Amygdala (tissue), 56 donors: ENCODE measurements around the gene BCL11A.
A peak's percentile ranks its signal among the peaks of the same experiment; 100 is the strongest.

Source experiments
- DNase-seq, 56 donors: peaks; one replicate each; lab custom pipeline; 2025; lab: John Stamatoyannopoulos, UW

Gene BCL11A

DNA sequence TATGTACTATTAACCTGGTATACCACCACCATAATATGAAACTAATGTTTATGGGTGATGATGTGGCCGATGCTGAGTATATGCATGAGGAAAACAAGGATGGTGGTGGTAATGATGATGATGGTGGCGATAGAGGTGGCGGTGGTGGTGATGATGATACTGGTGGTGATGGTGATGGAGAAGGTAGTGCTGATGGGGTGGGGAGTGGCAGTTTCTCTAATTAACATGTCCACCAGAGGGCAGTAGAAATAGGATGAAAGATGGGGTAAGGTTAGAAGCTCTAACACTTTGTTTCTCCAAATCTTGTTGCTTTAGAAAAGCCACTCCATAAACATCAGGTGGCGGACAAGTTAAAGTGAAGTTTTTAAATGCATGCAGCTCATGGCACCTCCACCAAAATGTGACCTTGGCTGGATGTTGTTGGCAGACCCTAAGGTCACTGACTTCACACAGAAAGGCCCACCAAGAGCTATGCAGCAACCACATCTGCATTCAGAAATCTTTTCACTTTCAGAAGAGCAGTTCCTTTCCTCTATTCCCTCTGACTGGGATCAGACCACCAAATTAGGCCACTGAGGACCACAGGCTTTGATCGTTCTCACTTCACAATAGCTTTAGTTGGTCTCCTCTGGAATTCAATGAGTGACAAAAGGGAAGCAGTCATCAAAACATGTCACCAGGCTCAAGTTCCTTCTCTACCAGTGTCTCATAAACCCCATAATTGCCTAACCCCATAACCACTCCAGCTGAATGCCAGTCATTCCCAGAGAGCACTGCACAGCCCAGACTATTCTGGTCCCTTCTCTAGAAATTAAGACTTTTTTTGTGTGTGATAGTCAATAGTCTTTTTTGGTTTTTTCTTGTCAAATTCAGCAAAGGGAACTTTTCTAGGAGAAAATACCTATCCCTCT, 7.5 kb upstream of the BCL11A start:
- DNase-seq = no peak

DNA sequence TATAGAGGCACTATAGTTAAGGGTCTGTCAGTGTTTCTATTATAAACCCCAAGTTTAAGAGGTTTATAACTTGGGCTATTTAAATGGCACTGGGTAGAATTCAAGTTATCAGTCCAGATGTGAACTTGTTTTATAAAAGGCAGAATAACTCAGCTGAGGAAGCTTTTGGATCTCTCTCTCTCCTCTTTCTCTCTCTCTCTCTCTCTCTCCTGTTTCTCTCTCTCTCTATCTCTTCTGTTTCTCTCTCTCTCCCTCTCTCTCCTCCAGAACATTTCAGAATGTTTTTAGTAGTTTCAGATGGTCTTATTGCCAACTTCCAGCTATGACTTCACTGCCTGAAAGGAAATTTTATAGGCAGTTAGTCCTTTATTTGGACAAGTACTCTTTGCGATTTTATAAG, 6.4 kb upstream of the BCL11A start:
- DNase-seq = no peak

DNA sequence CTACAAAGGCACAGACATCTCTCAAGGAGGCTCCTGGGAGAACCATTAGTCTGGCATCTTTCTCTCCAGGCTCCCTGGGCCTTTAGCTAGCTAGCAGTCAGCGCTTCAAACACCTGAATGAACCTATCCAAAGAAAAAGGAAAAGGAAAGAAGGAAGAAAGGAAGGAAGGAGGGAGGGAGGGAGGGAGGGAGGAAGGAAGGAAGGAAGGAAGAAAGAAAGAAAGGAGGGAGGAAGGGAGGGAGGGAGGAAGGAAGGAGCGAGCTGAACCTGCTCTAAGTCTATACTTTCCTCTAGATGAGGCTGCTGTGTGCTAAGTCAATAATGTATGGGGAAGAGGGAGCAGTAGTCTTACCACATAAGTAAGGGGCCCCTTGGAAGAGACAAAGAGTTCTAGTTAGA, 5.1 kb upstream of the BCL11A start:
- DNase-seq = no peak

DNA sequence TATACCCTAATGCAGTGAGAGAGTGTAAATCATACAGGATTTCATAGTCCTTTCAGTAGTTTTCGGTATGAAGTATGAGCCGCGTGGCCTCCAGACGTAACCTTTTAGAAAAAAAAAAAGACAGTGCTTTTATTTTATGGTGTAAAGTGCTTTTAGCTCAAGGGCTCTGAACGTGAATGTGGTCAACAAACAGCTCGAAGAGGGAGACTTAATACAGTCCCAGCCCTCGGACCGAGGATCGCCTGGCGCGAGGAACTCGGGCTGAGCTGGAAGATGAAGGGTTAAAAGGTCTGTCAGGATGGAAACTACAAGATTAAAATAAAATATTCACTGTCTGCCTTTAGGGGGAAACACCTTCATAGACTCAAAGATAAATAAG, 4.0 kb upstream of the BCL11A start:
- DNase-seq = no peak

DNA sequence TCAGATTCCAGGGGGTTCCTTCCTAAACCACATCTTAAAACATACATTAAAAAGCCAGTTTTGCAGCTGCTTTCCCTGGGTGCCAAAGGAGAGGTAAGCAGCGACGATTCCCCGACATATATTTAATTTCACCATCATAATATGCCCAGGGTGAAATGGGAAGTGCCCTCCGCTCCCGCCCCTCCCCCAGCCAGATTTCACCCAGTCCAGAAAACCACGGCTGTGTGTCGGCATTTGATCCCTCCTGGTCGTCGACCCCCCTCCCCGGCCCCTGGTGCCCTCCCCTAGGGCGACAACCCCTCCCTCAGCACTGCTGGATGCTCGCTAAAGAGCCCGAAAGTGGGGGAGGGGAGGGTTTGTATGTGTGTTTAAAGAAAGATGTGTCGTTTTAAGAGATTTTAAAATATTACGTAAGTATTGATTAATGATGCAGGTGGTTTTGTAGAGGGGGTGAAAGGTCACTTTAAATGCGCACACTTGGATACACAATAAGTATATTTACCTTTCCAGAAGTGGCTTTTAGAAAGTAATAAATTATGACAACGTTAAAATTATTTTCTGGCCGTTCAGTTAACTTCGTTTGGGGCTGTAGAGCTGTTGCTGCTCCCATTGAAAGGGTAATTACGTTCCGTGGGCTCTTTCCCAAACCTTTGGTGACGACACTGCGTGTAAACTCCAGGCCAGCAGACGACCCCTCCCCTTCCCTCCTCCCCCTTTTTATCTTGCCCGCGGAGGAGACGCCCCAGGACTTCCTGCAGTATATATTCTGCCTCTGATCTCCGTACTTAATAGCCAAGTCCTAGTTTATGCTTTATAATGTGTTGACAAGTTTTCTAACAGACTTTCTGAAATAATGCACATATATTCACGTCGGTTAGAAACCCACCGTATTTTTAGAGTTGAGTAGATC, 3.4 kb upstream of the BCL11A start:
- no peak for DNase-seq

DNA sequence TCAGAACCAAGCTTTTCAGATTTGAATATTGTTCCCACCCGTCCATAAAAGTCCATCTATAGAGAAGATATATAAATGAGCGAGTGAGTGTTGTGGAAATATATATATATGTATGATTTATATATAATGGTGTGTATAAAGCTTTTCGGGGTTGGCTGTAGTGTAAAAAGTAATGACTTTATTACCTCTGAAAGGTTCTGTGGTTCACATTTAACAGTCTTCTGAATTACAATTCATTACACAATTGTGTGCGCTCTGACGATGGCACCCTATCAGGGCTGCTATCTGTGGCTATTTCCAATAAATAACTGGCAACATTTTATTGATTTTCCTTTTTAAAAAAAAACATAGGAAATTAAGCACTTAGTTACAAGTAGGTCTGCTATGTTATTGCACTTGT, 2.7 kb upstream of the BCL11A start:
- no peak for DNase-seq

DNA sequence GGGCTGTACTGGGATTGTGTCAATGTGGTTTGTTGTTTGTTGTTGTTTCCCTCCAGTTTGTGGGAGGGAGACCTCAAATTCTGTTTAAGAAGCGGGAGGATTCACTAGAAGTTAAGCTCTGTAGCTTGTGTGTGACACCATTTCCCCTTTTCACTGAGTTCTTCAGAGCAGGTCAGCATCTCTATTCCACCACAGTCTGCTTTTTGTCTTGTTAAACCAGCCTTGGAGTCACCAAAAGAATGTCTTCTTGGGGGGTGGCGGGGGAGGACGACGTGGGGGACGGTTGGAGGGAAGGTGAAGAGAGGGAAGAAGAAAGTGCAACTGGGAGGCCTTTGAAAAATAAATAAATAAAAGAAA, 2.3 kb upstream of the BCL11A start:
- no peak for DNase-seq

DNA sequence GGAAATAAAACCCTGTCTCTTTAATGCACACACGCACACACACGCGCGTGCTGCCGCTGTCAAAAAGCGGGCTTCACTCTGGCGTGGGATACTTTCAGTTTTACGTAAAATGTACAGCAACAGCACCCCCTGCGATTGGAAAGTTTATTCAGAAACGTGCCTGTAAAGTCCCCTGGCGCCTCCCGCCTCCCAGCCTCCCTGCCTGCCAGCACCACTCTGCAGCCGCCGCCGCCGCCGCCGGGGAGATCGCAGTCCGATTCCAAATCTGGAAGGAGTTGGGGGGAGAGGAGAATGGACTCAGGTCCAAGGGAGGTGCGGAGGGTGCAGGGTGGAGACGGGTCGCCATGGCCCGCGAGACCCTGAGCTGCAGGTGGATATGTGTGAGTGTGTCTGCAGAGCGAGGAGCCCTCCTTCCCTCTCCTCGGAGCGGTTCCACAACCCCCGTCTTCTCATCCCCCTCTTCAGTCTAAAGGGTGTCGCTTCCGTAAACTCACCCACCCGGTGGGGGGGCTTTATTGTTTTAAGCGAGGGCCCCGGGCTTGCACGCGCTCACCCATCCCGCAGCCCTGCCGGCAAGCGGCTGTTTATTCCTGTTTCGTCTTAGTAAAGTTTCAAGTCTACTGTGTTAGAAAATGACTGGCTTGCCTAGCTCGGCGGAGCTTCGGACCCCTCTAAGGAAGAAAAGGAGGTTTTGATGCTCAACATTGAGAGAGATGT, 1.8 kb upstream of the BCL11A start:
- peak in 13 of 56 donors; percentile 31 to 69 (median 38) for DNase-seq

DNA sequence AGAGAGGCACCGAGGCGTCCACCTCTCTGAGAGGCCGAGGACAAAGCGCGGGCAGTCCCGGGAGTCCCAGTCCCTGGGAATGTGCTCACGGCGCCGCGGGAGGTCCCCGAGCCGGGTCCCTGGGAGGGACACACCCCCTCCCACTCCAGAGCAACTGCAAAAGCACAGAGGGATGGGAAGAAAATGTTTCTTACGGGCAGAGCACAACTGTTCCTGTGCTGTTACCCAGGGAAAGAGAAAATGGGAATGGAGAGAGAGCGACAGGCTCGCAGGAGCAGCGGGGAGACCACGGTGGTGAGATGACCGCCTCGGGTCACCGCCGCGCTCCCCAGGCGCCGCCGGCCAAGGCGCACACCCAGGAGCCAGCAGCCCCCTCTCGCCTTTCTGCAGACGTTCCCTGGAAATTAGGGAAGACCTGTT, 1.2 kb upstream of the BCL11A start:
- DNase-seq = peak in 2 of 56 donors; percentile 39 to 69

DNA sequence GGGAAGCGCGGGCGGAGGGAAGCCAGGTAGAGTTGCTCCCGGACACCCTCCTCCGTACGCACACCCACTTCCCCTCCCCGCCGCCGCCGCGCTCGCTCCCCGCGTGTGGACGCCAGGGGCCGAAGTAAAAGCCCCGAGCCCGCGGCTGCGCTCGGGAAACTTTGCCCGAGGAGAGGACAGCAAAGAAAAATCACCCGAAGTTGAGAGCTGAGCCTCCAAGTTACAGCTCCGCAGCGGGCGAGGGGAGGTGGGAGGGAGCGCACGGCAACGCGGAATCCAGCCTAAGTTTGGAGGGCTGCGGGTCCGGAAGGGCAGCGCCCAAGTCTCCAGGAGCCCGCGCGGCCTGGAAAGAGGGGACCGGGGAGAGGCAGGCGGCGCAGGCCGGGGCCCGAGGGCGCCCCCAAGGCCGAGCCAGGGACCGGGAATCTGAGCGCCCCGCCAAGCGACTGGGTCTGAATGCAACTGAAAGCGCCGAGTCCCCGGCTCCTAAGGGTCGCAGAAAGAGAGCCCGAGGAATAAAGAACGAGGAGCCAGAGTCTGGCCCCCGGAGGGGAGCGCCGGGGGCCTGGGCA, 706 bp upstream of the BCL11A start:
- DNase-seq = peak in 6 of 56 donors; percentile 32 to 60 (median 47)

DNA sequence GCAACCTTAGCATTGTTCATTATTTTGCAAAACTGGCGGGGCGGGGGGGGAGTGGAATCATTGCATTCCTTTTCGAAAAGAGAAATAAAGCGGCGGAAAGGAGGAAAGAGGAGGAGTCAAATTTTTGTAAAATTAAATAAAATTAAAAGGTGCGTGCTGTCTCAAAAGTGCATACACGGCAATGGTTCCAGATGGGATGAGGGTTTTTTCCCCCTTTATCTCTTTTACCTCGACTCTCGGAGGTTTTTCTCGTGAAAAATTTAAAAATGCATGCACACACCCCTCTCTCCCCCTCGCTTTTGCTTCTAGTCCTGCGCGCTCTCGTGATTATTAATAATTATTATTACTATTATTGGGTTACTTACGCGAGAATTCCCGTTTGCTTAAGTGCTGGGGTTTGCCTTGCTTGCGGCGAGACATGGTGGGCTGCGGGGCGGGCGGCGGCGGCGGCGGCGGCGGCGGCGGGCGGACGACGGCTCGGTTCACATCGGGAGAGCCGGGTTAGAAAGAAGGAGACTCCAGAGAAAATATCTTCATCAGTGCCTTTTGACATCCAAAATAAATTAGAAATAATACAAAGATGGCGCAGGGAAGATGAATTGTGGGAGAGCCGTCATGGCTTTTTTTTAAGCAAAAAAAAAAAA, 481 bp downstream of the BCL11A start:
- no peak for DNase-seq

DNA sequence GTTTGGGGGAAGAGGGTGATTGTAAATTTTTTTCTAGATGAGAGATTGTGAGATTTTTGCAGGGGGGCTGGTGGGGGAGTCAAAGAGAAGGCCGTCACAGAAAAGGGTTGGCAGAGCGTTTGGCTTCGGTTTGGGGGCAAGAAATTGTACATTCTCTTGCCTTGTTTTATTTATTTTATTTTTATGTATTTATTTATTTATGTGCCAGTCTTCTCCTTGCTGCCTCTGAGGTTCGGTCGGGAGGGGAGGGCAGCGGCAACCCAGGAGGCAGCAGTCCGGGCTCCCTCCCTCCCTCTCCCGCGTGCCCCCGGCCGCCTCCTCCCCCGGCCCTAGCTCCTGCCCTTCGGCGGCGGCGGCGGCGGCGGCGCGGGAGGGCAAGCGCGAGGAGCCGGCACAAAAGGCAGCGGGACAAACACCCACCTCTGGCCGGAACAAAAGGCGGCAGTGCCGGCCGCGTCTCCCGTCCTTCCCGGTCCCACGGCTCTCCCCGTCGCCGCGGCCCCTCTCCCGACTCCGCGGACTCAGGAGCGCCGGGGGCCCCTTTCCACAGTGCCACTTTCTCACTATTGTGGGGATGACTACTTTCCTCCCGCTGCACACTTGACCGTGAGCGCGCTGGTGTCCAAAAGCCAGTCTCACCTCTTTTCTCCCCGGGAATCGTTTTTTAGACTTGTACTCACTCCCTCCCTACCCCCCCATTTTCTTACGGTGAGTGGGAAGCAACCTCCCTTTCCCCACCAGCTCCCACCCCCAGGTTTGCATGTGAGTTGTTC, 1.2 kb downstream of the BCL11A start:
- DNase-seq = peak in 1 of 56 donors; percentile 15

DNA sequence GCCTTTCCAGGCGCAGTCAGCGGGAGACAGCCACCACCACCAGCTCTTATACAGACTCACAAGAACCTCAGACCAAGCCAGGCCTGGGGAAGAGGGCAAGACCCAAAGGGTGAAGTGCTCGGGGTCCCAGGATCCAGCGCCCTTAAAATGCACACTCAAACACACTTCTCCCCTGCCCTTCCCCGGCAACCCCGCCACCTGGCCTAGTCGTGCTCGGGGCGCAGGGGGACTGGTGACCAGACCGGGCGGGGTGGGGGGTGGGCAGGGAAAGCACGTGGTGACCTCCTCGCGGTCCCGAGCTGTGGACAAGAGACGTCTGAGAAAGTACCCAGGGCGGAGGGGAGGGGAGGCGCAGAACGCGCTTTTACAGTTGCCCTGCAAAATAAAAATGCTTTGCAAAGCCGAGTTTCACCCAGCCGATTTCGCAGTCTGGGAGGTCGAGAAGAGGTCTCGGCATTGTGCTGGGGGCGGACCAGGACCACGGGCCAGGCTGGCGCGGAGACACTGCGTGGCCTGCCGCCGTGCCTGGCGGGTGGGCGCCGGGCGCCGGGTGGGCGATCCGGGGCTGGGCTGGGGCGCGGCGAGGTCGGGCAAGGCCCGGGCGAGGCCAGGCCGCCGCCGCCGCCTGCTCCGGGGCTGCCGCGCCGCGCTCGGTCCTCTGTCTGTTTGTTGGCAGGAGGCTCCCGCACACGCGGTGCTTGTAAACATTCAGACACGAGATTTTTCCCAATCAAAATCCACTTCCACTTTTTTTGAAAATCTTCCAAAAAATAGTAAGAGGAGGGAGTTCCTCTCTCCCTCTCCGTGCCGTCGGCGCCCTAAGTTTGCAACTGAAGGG, 2.0 kb downstream of the BCL11A start:
- DNase-seq = peak in 7 of 56 donors; percentile 10 to 37 (median 20)

DNA sequence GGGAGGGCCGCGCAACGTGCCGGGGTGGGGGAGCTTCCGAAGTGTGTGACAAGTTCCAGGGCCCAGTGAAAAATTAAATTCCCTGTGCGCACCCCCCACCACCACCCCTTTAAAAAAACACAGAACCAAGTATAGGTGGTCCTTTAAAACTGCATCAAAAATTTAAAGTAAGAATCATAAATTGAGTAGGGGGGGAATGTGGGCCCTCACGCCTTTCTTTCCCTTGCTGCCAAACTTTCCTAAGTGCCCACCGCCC, 2.5 kb downstream of the BCL11A start:
- DNase-seq = no peak

DNA sequence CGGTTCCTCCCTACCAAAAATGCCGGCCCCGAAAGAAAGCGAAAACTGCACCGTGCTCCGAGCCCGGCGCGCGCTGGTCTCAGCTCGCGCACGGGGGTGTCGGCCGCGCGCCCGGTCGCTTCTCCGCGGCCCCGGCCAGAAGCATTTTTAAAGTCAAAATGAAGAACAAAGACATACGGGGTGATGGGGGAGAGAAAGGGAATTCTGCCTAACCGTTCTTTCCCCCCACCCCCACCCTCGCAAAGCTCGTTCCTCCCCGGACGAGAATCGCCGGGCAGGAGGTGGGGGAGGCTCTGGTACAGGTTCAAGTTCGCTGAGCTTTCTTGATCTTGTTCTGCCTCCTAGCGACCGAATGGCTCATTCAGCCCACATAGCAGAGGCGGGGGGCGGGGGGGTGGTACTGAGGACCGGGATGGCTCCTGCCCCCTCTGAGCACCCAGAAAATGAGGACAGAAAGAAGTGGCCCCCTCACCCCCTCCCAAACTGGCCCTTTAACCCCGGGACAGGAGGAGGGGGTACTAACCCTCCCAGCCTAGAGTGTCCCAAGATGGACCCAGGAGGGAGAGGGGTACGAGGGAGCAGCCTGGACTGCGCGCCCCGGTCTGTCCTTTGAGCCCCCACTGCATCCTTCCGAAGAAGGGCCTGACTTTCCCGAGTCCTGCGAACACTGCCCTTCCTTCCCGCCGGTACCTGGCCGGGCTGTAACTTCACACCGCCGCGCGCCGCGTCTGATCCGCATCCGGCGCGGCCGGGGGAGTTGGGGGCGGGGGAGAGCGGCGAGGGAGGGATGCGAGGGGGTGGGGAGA, 3.1 kb downstream of the BCL11A start:
- peak in 47 of 56 donors; percentile 27 to 81 (median 57) for DNase-seq

DNA sequence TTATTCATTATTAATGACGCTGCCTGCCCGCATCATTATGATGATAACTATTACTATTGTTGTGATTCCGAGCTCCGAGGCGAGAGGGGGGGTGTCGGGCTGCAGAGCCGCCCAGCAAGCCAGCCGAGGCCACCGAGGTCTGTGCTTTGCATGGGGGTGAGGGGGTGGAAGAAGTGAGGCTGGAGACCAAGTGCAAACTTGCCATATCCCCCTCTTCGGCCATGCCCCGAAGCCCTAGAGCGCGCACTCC, 3.6 kb downstream of the BCL11A start:
- DNase-seq = peak in 3 of 56 donors; percentile 38 to 59 (median 52)

DNA sequence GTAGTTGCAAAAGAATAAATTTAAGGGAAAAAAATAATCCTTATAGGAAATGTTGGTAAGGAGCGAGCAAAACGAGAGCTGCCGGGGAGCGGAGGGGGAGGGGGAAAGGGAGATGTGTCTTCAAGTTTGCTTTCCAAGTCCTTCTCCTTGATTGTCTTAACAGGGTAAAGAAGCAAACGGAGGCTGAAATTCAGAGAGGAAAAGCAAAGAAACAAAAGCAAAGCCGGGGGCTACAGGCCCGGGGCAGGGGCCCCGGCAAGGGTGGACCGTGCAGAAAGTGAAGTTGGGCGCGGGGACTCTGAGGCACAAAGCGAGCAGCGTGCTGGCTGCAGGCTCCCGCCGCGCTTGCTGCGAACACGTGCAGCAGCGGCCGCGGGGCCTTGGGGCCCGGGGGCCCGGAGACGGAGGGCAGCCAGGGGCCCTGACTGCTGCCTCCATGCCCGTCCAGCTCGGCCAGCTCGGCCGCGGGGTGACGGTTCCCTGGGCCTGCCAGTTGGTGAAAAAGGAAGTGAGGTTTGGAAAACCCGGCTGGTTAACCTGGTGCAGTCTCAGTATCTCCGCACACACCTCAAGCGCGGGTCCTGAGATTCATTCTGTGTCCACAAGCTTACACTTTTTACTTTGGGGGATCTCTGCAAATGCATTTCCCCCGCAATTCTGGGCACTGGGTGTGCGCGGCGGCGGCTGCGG, 4.1 kb downstream of the BCL11A start:
- DNase-seq = peak in 8 of 56 donors; percentile 28 to 60 (median 40)
